B cell (primary cell): Measurements from ENCODE around the gene CDY2A.
"Not testable (repeated sequence)": the region's sequence is repeated elsewhere in the genome, so short reads cannot be mapped to it uniquely, and the experiment has no call there.

ENCODE experiments used
- CTCF ChIP-seq: fragments of 200-600 bp; IDR thresholded peaks from one replicate; pipeline ENCODE4 v1.8.0; 2022; ENCODE audit warnings: antibody characterized with exemption, mild to moderate bottlenecking
- EZH2 ChIP-seq: IDR thresholded peaks from 2 replicates; pipeline ENCODE4 v1.6.1; 2012; ENCODE audit warnings: borderline replicate concordance, low read depth, mild to moderate bottlenecking, moderate library complexity, low read length; ENCODE audit not compliant: insufficient read depth, poor library complexity, severe bottlenecking

- TF ChIP-seq CTCF, EZH2: not testable (repeated sequence)
Measured at GRCh38 chrY:18028845-18029244, 3.3 kb downstream of the CDY2A start.
